Left forelimb (tissue), 1 donor: ENCODE data around the gene ACOXL.
"Not testable (repeated sequence)": the region's sequence is repeated elsewhere in the genome, so short reads cannot be mapped to it uniquely, and the experiment has no call there.

ENCODE experiments used
- DNase-seq: peaks from one replicate; pipeline ENCODE4 v3.0.0-alpha.2; 2018; ENCODE audit warnings: low spot score

ACOXL gene

GRCh38 chr2:110732422-110733413 is at the start of gene ACOXL:
TSS of gene ACOXL (plus strand) at chr2:110732573. CDS start at chr2:110768390, 35,817 bp downstream.
- no peak for DNase-seq

GRCh38 chr2:110682872-110683271 is 49.5 kb upstream of the ACOXL start:
- DNase-seq, result no peak

- DNase-seq, result not testable (repeated sequence)
Observed at GRCh38 chr2:110687775-110688484, 44.4 kb upstream of the ACOXL start.

- no peak for DNase-seq
Observed at GRCh38 chr2:110688594-110689091, 43.7 kb upstream of the ACOXL start.

GRCh38 chr2:110690083-110690965 is 42.0 kb upstream of the ACOXL start:
- no peak for DNase-seq

GRCh38 chr2:110691612-110692258 is 40.6 kb upstream of the ACOXL start:
- no peak for DNase-seq

GRCh38 chr2:110695146-110695898 is 37.1 kb upstream of the ACOXL start:
- DNase-seq, result not testable (repeated sequence)

- not testable (repeated sequence) for DNase-seq
Observed at GRCh38 chr2:110698253-110698652, 34.1 kb upstream of the ACOXL start.

GRCh38 chr2:110702514-110703380 is 29.6 kb upstream of the ACOXL start:
- no peak for DNase-seq

GRCh38 chr2:110707386-110707965 is 24.9 kb upstream of the ACOXL start:
- no peak for DNase-seq

GRCh38 chr2:110708455-110708854 is 23.9 kb upstream of the ACOXL start:
- DNase-seq, result no peak

- no peak for DNase-seq
Observed at GRCh38 chr2:110712737-110713136, 19.6 kb upstream of the ACOXL start.

GRCh38 chr2:110713513-110714362 is 18.6 kb upstream of the ACOXL start:
- DNase-seq, result no peak

GRCh38 chr2:110714452-110715224 is 17.7 kb upstream of the ACOXL start:
- no peak for DNase-seq

- DNase-seq, result no peak
Observed at GRCh38 chr2:110716959-110717645, 15.3 kb upstream of the ACOXL start.

- DNase-seq, result no peak
Observed at GRCh38 chr2:110717734-110718133, 14.6 kb upstream of the ACOXL start.

GRCh38 chr2:110718382-110718781 is 14.0 kb upstream of the ACOXL start:
- no peak for DNase-seq
